Peyer's patch (tissue), 4 donors: ENCODE results near the gene SCRT2. TPM values are rescaled to one million over a fixed set of nuclear protein-coding genes. Genes with fewer than 3 reads are reported as not detected.

ENCODE experiments used
- DNase-seq, 3 donors: peaks; one replicate each; pipeline ENCODE4 v3.0.0-alpha.2; 2017 to 2019
- H3K27ac ChIP-seq, 4 donors: fragments of 200-600 bp; sonication (generic); one replicate each; pipeline ENCODE4 v1.5.1; 2016 to 2019
- H3K27me3 ChIP-seq, 2 donors: fragments of 200-600 bp; sonication (generic); one replicate each; pipeline ENCODE4 v1.5.1; 2019
- H3K36me3 ChIP-seq, 3 donors: fragments of 200-600 bp; sonication (generic); one replicate each; pipeline ENCODE4 v1.5.1; 2016 to 2019
- H3K4me1 ChIP-seq, 4 donors: fragments of 200-600 bp; sonication (generic); one replicate each; pipeline ENCODE4 v1.5.1; 2016 to 2019
- H3K4me3 ChIP-seq, 4 donors: fragments of 200-600 bp; sonication (generic); 1 replicate in 3 of 4; 2 replicates in 1 of 4; pipeline ENCODE4 v1.5.1; 2016 to 2019; ENCODE audit warnings: mild to moderate bottlenecking in 1 of 4
- H3K9me3 ChIP-seq, 4 donors: fragments of 200-600 bp; sonication (generic); one replicate each; pipeline ENCODE4 v1.5.1; 2016 to 2019; ENCODE audit warnings: mild to moderate bottlenecking in 1 of 4
- CTCF ChIP-seq, 6 experiments: fragments of 450-650 bp in 4 of 6; fragments of 200-600 bp in 2 of 6; sonication (generic) in 1 of 6; IDR thresholded peaks; one replicate each; pipeline ENCODE4 v1.5.1; 2017 to 2019; ENCODE audit warnings: antibody characterized with exemption in 6 of 6, mild to moderate bottlenecking in 3 of 6, moderate library complexity in 1 of 6
- POLR2A ChIP-seq, 2 donors: fragments of 450-650 bp; IDR thresholded peaks; one replicate each; pipeline ENCODE4 v1.5.1; 2017; ENCODE audit warnings: antibody characterized with exemption in 2 of 2, mild to moderate bottlenecking in 2 of 2, moderate library complexity in 2 of 2
- total RNA-seq, 4 donors: library from RNA; depleted of rRNA; stranded (reverse); fragments of >200 nt; gene quantifications; one replicate each; pipeline ENCODE4 v1.1.0, GENCODE V29; 2016

SCRT2 gene
- total RNA-seq, 4 donors from 2014 or later = not detected

GRCh38 chr20:651713-652614 lies 23.6 kb downstream of the SCRT2 start:
- H3K27me3 ChIP-seq = no peaks in the 10 kb centered on the region
- peaks cover 0 to 23% (median 0%) of the 10 kb centered on the region in 3 donors for H3K36me3 ChIP-seq
- peaks cover 0 to 14% (median 7%) of the 10 kb centered on the region in 4 donors for H3K4me1 ChIP-seq
- peak overlapping the region; percentile 67 to 95 (median 84) for H3K27ac ChIP-seq
- DNase-seq = peak in 1 of 3 donors; percentile 64
- peak overlapping the region; percentile 65 to 100 (median 74) for H3K4me3 ChIP-seq
- H3K9me3 ChIP-seq = no peaks in the 10 kb centered on the region
- TF ChIP-seq POLR2A (IDR thresholded peaks at IDR 0.05) (no peak), CTCF (IDR thresholded peaks at IDR 0.05) (no peak)

- no peak for DNase-seq
- Histone ChIP-seq H3K27ac (no peak overlapping the region), H3K4me3 (no peak overlapping the region), H3K4me1 (peaks cover 0 to 14% (median 7%) of the 10 kb centered on the region in 4 donors), H3K36me3 (peaks cover 0 to 23% (median 0%) of the 10 kb centered on the region in 3 donors), H3K9me3 (no peaks in the 10 kb centered on the region), H3K27me3 (no peaks in the 10 kb centered on the region)
- no peak for TF ChIP-seq POLR2A (IDR thresholded peaks at IDR 0.05)
Measured at GRCh38 chr20:650954-651353, 24.6 kb downstream of the SCRT2 start.

DNA sequence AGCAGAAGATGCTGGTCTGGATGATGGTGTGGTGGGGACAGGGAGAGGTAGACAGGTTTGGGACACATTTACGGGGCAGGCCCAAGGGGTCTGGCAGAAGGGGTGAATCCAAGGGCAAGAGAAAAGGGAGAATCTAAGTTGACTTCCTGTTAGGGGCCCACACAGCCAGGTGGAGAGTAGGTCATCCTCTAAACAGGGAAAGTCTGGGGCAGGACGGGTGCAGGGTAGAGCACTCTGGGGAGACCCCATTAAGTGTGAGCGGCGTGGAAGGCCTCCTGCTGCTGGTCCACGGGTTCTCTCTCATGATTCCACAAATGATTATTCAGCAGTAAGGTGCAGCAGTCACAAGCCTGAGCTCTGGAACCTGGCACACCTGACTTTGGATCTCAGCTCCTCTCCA lies 25.3 kb downstream of the SCRT2 start:
- TF ChIP-seq CTCF (IDR thresholded peaks at IDR 0.05) = no peak
- no peak for TF ChIP-seq POLR2A (IDR thresholded peaks at IDR 0.05)
- no peak overlapping the region for H3K27ac ChIP-seq
- H3K36me3 ChIP-seq = peaks cover 0 to 23% (median 0%) of the 10 kb centered on the region in 3 donors
- no peak for DNase-seq
- H3K9me3 ChIP-seq = no peaks in the 10 kb centered on the region
- H3K4me1 ChIP-seq = peaks cover 0 to 14% (median 10%) of the 10 kb centered on the region in 4 donors
- H3K27me3 ChIP-seq = no peaks in the 10 kb centered on the region
- no peak overlapping the region for H3K4me3 ChIP-seq

DNA sequence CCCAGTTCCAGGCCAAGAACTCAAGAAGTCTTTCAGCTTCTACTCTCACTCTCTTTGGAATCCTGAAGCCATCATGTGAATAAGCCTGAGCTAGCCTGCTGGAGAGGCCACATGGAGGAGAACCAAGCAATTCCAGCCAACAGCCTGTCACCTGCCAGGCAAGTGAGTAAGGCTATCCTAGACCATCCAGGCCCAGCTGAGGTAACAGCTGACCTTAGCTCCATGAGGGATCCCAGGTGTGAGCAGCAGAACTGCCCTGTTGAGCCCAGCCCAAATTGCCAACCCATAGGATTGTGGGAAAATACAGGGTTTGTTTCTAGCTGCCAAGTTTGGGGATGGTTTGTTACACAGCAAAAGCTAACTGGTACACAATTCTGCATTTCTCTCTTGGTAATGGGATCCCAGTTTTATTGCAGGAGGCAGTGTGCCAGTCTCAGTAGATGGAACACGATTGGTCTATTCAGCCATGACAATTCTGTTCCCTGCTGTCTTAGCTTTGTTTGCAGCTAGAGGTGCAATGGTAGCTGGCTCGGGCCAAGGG lies 28.1 kb downstream of the SCRT2 start:
- H3K9me3 ChIP-seq = no peaks in the 10 kb centered on the region
- no peak for TF ChIP-seq POLR2A (IDR thresholded peaks at IDR 0.05)

DNA sequence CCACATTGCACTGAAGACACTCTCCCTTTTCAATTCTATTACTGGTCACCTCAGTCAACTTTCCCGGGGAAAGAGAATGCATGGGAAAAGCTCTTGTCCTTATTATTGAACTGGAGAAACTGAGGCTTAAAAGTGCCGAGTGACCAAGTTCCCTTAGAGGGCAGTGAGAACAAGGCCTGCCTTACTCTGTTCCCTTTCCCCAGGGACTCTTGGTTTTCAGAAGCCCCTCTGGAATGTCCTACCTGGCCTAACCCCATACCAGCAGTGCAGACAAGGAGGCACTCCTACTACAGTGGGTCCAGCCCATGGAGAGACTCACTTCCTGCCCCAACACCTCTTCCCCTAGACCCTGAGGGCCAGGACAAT lies 28.8 kb downstream of the SCRT2 start:
- no peak for DNase-seq
- H3K9me3 ChIP-seq = no peaks in the 10 kb centered on the region
- H3K27me3 ChIP-seq = no peaks in the 10 kb centered on the region
- H3K4me3 ChIP-seq = no peak overlapping the region
- H3K27ac ChIP-seq = no peak overlapping the region
- H3K36me3 ChIP-seq = peaks cover 0 to 23% (median 0%) of the 10 kb centered on the region in 3 donors
- TF ChIP-seq CTCF (IDR thresholded peaks at IDR 0.05) (no peak), POLR2A (IDR thresholded peaks at IDR 0.05) (no peak)
- peaks cover 0 to 7% (median 5%) of the 10 kb centered on the region in 4 donors for H3K4me1 ChIP-seq

More for the DNA sequence above, 28.1 kb downstream of the SCRT2 start:
- Histone ChIP-seq H3K4me3 (no peak overlapping the region), H3K36me3 (peaks cover 0 to 23% (median 0%) of the 10 kb centered on the region in 3 donors), H3K27me3 (no peaks in the 10 kb centered on the region), H3K4me1 (peaks cover 0 to 10% (median 6%) of the 10 kb centered on the region in 4 donors), H3K27ac (no peak overlapping the region)
- DNase-seq = no peak

DNA sequence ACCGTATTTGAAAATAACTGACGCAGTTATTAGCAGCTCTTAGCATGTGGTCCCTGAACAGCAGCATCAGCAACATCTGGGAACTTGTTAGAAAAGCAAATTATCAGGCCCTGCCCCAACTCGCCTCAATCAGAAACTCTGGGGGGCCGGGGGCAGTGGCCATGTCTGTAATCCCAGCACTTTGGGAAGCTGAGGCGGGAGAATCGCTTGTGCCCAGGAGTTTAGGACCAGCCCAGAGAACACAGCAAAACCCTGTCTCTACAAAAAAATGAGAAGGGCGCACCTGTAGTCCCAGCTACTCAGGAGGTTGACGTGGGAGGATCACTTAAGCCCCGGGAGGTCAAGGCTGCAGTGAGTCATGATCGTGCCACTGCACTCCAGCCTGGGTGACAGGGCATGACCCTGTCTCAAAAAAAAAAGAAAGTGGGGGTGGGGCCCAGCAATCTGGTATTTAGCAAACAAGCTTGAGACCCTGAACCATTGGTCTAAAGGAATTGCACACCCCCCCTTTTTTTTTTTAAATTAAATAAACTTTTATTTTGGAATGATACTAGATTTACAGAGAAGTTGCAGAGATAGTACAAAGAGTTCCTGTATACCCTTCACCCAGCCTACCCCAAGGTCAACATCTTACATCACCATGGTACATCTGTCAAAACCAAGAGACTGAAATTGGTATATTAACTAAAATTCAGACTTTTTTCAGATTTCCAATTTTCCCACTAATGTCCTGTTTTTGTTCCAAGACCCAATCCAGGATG lies 29.3 kb downstream of the SCRT2 start:
- no peak overlapping the region for H3K27ac ChIP-seq
- peaks cover 0 to 6% (median 5%) of the 10 kb centered on the region in 4 donors for H3K4me1 ChIP-seq
- no peak for DNase-seq
- no peaks in the 10 kb centered on the region for H3K27me3 ChIP-seq
- H3K9me3 ChIP-seq = no peaks in the 10 kb centered on the region
- TF ChIP-seq POLR2A (IDR thresholded peaks at IDR 0.05) (no peak), CTCF (IDR thresholded peaks at IDR 0.05) (no peak)
- peaks cover 0 to 23% (median 0%) of the 10 kb centered on the region in 3 donors for H3K36me3 ChIP-seq
- no peak overlapping the region for H3K4me3 ChIP-seq
